ENCODE data around the gene DBNDD1.

The DBNDD1 gene

DNA sequence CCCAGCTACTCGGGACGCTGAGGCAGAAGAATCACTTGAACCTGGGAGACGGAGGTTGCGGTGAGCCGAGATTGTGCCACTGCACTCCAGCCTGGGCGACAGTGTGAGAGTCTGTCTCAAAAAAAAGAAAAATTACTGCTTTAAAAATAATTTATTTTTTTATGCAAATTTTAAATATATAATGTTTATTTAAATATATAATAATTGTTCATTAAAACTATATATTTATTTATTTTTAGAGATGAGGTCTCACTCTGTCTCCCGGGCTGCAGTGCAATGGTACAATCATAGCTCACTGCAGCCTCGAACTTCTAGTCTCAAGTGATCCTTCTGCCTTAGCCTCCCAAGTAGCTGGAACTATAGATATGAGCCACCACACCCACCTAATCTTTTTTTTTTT lies 15.2 kb upstream of the DBNDD1 start:
- no peak for DNase-seq

DNA sequence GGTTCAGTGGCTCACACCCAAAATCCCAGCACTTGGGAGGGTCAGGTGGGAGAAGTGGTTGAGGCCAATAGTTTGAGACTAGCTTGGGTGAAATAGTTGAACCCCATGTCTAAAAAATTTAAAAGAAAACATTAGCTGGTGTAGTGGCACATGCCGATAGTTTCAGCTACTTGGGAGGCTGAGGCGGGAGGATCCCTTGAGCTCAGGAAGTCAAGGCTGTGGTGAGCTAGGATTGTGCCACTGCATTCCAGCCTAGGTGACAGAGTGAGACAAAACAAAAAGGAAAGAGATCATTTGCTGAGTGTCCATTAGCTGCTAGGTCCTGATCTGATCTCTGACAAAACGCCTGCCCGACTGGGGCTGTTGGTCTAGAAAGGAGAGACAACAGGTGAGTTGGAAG lies 14.1 kb upstream of the DBNDD1 start:
- no peak for DNase-seq

- DNase-seq: no peak
Observed at GRCh38 chr16:90032674-90033331, 13.5 kb upstream of the DBNDD1 start.

DNA sequence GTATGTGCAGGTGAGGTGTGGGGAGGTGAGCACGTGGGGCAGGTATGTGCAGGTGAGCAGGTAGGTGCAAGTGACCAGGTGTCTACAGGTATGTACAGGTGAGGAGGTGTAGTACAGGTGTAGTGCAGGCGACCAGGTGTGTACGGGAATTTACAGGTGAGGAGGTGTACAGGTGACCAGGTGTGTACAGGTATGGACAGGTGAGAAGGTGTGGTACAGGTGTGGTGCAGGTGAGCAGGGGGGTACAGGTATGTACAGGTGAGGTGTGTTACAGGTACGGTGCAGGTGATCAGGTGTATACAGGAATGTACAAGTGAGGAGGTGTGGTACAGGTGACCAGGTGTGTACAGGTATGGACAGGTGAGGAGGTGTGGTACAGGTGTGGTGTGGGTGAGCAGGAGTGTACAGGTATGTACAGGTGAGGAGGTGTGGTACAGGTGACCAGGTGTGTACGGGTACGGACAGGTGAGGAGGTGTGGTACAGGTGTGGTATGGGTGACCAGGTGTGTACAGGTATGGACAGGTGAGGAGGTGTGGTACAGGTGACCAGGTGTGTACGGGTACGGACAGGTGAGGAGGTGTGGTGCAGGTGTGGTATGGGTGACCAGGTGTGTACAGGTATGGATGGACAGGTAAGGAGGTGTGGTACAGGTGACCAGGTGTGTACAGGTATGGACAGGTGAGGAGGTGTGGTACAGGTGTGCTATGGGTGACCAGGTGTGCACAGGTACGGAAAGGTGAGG lies 12.8 kb upstream of the DBNDD1 start:
- no peak for DNase-seq

GRCh38 chr16:90031186-90031930 lies 12.1 kb upstream of the DBNDD1 start:
- no peak for DNase-seq

DNA sequence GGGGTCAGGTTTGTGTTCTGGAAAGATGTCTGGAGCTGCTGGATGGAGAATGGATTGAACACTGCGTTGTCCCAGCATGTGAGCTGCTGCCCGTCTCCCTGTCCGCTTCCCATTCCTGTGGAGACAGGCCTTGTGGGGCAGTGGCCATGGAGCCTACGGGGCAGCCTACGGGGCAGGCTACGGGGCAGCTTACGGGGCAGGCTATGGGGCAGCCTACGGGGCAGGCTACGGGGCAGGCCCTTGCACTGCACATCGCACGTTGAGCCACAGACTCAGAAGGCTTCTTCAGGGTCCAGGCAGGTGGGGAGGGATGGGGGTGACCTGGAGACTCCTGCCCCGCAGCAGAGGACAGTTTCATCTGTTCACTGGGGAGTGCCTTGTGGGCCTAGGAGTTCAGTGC lies 9.7 kb upstream of the DBNDD1 start:
- no peak for DNase-seq

DNA sequence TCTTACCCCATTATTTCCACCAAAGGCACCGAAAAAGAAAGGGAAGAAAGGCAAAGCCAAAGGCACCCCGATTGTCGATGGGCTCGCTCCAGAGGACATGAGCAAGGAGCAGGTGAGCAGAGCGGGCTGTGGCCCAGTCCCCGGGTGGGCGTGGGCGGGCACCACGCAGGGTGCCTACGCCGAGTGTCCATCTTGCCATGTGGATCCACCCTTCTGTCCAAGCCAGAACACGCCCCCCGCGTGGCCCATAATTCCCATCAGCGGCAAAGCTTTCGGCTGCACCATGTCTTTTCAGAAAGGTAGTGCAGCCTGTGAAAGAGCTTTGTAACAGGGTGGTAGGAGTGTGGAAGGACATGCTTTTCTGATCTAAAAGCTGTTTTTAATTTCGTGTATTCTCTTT lies 8.4 kb upstream of the DBNDD1 start:
- no peak for DNase-seq

DNA sequence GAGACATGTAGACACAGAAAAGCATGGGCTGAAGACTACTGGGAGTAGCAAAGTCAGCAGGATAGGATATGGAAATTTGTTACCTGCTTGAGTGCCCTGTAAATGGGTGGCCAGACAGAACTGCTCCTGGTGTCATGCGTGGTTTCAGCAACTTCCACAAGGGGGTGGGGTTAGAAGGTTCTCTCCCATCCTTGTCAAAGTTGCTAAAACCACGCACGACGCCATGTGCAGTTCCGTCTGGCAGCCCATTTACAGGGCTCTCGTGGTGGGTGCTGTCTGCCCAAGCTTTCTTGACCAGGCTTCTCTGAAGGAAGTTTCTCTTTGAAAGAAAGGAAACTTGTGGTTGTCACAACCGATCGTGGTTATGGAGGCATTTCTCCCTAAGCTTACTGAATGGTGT lies 6.9 kb upstream of the DBNDD1 start:
- DNase-seq: no peak

GRCh38 chr16:90023078-90023447 lies 3.8 kb upstream of the DBNDD1 start:
- no peak for DNase-seq

DNA sequence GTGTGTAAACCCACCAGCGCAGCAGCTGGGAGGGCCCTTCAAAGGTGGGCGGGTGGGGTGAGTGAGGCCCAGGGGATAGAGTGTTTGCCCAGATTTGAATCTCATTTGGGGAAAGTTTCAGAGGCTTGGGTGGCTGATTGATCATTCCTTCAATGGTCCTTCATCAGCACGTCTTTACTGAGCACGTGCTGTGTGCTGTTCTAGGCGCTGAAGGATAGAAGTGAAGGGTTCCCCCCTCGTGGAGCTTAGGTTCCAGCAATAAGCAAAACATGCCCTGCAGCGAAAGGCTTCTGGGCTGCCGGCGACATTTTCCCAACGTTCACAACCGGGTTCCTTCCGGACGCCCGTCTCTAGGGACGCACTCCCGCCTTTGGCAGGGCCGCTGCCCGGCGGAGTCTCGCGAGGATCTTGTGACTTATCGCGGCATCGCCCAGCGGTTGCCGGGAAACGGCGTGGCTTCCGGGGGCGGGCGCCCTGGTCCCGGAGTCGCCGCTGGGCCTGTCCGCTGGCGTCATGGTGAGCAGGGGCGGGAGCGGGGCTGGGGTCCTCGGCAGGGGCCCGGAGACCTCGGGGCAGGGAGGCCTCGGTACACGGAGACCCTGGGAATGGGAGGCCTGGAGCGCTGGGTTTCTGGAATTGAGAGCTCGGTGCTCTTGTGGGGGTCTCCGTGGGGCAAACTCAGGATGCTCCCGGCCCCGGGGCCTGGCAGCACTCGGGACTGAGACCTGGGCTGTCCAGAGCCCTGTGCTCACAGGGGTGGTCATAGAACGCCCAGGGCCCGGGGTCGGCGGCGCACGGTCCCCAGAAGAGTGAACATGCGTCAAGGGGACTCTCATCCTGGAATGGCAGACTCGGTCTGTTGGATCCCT lies 3.2 kb upstream of the DBNDD1 start:
- peak; percentile 25 for DNase-seq

GRCh38 chr16:90020838-90021382 lies 1.7 kb upstream of the DBNDD1 start:
- no peak for DNase-seq

DNA sequence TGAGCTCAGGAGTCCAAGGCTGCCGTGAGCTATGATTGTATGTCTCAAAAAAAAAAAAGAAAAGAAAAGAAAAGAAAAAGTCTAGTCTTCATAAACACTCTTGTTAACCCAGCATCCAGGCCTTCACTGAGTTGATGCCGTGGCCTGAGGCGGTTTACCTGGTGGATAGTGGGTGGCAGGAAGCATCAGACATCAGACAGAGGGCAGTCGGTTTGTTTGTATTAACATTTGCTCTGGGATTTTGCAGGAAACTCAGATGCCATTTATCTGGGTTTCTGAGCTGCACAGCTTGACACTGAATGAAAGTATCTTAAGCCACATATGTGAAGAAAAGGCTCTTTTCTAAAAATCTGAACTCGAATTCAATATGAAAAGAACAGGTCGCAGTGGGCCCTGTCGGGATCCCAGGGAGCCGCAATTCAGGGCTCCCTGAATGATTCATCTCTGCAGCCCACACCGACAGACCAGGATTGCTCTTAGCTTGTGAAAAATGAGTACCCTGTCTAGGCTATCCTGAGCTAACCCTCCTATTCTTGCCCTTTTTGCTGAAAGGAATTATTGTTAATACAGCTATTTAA lies 1.1 kb upstream of the DBNDD1 start:
- no peak for DNase-seq

- DNase-seq: no peak
Observed at GRCh38 chr16:90019543-90020259, 445 bp upstream of the DBNDD1 start.

- no peak for DNase-seq
Observed at GRCh38 chr16:90018297-90018651, 982 bp downstream of the DBNDD1 start.

GRCh38 chr16:90016339-90016950 lies 2.8 kb downstream of the DBNDD1 start:
- DNase-seq: no peak

GRCh38 chr16:90015586-90016338 lies 3.5 kb downstream of the DBNDD1 start:
- no peak for DNase-seq

DNA sequence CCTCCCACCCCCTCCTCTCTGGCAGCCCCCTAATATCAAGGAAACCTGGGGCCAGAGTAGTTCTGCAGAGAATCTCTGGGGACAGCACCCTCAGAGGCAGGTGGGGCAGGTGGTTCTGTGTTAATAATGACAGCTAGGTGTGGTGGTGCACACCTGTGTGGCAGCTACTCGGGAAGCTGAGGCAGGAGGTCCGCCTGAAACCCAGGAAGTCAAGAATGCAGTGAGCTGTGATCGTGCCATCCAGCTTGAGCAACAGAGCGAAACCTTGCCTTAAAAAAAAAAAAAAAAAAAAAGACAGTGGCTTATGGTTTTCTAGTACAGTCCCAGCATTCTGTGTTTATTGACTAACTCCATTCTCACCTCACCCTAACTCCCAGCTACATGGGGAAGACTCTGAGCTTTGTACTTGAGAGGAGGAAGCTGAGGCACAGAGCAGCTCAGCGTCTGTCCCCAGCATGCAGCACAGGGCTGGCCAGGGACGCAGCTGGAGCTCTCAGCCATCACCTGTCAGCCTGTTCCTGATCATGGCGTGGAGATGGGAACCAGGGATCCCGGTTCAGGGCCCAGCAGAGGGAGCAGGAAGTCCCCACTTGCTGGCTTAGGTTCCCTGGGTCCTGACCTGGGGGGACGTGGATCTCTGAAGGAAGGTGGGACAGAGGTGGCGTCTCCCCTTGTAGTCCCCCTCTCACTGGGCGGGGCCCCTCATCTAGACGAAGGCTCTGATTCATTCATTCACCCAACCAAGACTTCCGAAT lies 6.1 kb downstream of the DBNDD1 start:
- DNase-seq: no peak

DNA sequence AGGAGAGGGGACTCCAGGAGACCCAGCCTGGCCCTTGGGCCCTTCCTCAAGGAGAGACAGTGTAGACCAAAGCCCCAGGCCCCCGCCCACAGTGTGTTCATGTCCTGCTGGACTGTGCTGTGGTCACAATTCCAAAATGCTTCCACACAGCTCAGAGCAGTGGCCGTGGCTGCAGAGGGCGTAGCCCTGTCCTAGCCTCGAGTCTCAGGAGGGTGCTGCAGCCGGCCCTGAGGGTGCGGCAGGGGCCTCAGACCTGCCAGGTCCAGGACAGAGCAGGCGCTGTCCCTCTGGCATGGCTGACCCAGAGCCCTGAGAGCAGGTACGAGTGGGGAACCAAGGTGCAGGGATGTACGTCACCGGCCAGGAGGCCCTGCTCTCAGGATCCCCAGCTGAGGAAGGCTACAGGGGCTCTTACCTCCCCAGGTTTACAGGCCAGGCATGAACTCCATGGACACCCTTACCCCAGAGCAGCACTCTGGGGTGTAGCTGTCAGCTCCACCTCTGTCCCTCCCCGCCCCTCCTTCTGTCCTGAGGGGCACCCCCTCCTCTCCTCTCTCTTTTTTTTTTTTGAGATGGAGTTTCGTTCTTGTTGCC lies 7.3 kb downstream of the DBNDD1 start:
- no peak for DNase-seq

GRCh38 chr16:90011508-90011819 lies 7.8 kb downstream of the DBNDD1 start:
- no peak for DNase-seq
